SK-N-MC (cell line): ENCODE measurements around the gene PHF2.

Source experiments
- EZH2 ChIP-seq: fragments of 200-600 bp; sonication (generic); IDR thresholded peaks from one replicate; pipeline ENCODE4 v1.6.1; 2017; ENCODE audit warnings: antibody characterized with exemption
- FOXP2 ChIP-seq: optimal IDR thresholded peaks from 2 replicates; pipeline ENCODE3; 2011; ENCODE audit warnings: mild to moderate bottlenecking, moderate library complexity; ENCODE audit not compliant: insufficient read depth; ENCODE audit errors: extremely low read length, control extremely low read depth
- POLR2AphosphoS5 ChIP-seq: IDR thresholded peaks from 2 replicates; pipeline ENCODE4 v1.6.1; 2012; ENCODE audit warnings: mild to moderate bottlenecking, low read depth, low read length, borderline replicate concordance

DNA sequence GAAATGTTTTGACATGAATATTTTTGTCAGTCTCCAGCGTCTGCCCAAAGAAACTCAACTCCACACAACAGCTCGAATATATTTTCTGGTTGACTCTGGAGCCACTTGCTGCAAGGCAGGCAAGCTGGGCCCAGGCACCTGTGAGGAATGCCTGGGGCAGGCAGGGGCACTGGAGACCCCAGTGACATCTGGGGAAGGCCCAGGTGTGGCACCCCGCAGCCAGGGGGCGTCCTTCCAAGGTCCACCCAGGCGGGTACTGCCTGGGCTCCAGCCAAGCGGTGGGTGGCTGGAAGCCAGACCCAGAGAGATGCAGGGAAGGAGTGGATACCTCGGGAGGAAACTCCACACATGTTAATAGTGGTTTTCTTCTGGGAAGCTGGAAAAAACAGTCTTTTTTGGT is 125.9 kb downstream of the PHF2 start:
- TF ChIP-seq POLR2AphosphoS5 (no peak), EZH2 (no peak), FOXP2 (no peak)
